Measurements from ENCODE around the gene CHRDL1.
"Not testable (repeated sequence)": the region's sequence is repeated elsewhere in the genome, so short reads cannot be mapped to it uniquely, and the experiment has no call there.

Gene CHRDL1

DNA sequence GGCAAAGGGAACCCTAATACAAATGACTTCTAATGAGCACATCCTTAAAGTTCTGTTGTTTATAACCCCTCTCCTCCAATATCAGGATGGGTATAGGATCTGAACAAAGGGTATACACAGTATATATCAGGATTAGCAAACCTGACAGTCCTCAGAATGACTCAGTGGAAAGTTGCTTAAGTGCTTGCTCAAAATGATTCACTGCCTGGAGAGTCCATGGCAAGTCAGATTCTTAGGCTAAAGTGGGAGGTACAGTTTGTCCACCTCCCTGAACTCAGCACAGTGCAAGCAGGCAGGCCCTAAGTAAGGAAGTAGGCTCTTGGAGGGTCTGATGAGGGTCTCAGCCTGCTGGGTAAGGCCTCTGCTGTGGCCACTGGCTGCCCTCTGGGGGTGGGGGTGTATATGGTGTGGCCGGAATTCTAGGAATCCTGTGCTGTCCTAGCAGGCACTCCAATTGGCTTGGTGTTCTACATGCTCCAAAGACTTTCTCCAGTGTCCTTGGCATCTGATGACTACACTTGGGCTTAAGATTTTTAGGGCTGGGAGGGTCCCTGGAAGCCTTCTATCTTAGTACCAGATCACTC lies 54.3 kb downstream of the CHRDL1 start:
- DNase-seq: no peak

DNA sequence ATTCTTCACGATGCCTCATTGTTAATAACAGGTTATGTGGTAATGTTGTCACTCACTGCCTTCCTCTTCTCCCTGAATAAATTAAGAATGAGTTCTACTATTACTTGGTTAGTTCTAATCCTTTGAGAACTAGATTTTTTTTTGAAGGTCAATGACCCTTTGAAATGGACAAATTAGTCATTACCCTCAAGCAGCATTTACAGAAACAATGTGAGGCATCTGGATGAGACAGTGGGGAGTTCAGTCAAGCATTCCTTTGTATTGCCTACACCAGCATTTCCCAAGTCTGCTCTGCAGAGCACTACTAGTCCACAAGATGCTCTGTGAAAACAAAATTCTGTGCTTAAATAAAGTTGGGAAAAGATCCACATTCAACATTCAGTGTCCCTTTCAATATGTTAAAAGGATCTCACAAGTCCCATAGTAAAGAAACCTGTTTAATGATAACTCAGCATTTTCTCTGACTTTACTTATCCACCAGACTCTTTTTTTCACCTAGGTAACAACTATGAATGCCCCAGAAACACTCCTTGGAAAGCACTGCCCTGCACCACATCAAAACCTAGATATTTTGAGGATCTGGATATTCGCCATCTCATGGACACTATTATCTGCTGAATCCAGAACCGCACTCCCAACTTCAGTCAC lies 60.6 kb downstream of the CHRDL1 start:
- DNase-seq: no peak

DNA sequence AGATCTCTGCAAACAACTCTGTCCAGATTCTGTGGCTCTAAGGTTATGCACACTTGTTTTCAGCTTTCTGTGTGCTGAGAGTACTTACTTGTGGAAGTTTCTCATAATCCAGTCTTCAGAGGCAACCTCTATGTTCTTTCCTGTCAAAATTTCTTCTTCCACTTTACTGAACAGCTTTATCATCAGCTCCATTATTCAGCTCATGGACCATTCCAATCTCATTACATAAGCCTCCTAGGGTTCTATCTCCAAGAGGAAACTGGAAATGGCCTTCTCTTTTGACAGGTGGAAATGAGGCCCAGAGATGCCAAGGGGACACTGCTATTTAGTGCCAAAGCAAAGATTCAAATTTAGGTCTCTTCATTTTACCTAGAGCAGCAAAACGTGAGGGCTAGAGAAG lies 61.3 kb downstream of the CHRDL1 start:
- no peak for DNase-seq

DNA sequence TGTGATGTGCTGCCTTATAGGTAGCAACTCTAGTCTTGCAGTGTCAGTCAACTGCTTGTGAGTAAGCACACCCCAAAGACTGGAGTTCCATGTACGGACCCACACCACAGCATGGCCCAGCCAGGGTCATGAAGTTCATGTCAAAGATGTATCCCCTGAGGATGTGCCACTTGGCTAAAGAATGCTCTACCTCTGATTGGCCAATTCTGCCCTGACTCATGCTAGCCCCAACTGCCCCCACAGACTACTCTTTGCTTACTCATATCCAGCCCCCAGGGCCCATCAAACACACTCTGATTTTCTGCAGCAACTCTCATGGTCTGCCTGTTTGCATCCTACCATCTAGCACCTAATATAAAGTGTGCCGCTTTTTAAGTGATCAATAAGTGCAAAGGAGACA lies 62.5 kb downstream of the CHRDL1 start:
- no peak for DNase-seq

DNA sequence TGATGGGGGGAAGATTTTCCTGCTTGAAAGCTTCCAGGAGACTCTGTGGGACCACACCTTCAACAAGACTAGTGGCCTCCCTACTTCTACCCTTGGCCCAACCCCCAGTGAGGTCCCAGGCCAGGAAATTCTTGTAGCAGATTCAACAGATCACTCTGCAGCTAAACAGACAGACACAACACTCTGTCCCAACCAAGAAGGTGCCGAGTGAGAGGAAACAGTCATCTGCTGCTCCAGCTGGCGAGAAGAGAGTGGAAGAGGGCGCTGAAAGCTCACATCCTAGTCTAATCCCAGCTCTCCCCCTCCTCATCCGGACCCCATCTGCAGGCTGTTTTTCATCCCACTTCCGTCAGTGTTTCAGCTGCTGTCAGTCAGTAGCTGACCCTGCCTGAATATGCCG lies 63.4 kb downstream of the CHRDL1 start:
- DNase-seq: no peak

DNA sequence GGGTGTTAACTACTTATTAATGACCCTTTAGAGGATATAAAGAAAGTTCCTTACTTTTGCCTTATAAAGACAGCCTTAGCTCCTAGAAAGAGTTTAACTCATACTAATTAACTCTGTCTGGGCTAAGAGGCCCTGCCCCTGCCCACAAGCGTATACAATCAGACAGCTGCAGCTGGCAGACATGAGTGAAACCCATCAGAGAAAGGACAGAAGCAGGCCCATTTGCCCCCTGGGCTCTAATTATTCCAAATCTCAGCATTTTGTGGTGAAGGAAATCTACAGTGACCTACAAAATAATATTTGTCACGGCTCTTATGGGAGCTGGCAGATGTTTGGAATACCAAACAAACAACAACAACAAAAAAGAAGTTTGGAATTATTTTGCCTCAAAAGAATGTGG lies 71.8 kb downstream of the CHRDL1 start:
- no peak for DNase-seq

DNA sequence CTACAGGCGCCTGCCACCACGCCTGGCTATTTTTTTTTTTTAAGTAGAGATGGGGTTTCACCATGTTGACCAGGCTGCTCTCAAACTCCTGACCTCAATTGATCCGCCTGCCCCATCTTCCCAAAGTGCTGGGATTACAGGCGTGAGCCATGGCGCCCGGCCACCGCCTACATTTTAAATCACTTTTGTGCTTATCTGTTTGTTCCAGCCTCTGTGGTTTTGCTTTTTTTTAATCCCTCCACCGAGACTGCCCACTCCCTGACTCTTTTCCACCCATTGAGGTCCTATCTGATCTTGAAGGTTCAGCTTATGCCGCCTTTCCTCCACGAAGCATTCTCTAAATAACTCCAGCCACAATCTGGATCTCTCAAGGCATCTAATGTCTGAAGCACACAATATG lies 73.5 kb downstream of the CHRDL1 start:
- no peak for DNase-seq

DNA sequence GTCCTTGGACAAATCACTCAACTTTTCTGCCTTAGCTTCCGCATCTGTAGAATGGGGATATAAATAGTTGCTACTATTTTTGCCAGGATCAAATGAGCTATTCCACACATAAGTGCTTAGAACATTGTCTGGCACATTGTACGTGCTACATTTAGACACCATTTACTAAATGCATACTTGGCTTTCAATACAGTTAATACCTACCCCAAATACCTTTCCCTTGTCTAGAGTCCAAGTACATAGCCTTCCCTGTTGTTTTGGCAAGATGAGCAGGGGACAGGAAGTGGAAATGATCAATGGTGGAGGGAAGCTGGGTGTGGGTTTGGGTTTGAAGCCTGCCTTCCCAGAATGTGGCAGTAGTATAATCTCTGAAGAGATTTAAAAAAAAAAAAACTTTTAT lies 82.0 kb downstream of the CHRDL1 start:
- DNase-seq: no peak

DNA sequence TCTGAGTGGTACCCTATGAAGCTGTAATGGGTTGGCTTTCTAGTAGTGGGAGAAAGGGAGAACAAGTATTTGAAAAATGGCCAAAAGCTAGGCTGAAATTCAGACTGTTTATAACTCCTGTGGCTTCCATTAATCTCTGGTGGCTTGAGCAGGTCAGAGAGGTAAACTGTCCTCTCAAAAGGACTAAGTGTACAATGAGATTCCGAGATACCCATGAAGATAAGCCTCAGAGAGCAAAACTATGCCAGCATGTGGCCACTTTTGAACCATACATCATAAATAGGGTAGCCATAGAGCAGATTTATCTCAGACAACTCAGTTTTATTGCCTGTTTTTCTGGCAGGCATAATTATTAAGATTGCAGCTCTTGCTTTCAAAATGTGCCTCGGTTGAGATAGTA lies 89.2 kb downstream of the CHRDL1 start:
- DNase-seq: no peak

DNA sequence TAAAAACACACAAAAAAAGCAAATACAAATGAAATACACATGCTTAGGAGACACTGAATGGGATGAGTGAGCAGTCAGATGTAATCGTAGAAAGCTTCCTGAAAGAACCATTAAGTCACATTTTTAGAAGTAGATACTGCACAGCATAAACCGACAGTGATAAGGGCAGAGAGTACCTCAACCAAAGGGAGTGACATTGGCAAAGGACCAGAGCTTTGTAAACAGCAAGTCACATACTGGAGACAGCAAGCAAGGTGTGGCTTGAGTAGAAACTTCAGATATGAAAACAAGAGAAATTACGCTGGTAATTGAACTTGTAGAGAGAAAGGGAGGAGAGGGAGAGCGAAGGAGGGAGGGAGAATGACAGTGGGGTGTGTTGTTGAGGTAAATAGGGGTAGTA lies 92.0 kb downstream of the CHRDL1 start:
- no peak for DNase-seq

DNA sequence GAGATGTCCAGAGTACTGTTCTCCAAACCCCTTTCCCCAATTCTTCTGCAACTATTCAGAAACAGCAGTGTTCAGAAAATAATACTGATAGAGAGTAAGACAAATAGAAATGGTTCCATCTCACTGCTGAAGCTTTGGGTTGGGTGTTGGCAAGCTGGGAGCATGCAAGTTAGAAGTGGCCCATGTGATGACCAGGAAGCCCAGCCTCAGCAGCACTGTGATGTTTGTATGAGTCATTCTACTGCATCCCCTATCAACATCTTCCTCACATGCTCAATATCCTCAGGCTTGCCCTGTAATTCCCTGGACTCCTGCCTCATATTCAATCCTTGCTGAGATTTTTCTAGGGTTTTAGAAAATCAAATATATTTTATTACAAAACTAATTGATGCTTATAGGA lies 96.5 kb downstream of the CHRDL1 start:
- DNase-seq: no peak

DNA sequence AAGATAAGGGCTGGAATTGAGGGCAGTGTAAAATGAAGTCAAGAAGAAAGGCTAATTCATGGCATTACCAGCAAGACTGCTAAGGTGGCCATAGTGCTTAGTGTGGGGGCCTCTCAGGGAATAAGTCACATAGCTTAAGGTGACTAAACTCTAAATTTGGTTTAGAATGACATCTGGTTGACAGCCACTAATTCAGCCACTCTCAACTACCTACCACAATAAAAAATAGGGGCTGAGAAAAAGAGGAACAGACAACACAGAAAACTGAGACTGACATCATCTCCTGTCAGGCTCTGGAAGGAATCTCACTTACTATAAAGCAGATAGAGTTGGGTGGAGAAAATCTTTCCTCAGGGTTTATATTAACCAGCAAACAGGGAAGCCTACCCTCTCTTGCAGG lies 96.9 kb downstream of the CHRDL1 start:
- no peak for DNase-seq

DNA sequence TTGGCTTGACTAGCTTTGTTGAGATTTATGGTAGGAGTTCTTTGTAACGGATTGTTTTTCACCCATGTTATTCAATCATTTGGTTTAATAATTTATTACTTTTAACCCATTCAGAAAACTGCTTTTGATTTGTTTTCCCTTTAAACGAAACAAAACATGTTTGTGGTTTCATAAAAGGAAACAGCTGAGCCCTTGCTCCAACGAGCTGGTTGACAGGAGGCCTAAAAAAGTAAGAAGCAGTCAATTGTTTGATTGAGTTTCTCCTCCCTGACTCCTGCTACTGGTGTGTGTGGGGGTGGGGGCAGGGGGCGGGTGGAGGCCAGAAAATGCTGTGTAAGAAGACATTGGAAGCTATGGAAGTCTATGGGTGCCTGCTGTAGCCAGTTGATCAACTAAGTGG lies 102.8 kb downstream of the CHRDL1 start:
- no peak for DNase-seq

DNA sequence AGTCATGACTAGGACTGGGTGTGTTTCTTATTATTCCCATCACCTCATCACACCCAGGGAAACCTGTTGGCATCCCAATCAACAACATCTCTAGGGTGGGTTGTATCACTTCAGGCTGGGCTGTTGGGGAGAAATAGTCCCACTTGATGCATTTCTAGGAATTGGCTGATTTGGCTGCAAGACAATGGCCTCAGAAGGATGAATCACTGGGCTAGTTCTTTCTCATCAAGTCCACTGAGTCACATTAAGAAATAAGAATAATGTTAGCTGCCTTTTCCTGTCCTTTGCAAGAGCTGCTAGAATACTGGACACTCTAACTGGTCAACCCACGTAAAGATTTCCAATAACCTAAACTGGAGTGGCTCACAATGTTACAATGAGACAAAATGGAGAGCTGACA lies 104.2 kb downstream of the CHRDL1 start:
- DNase-seq: no peak

DNA sequence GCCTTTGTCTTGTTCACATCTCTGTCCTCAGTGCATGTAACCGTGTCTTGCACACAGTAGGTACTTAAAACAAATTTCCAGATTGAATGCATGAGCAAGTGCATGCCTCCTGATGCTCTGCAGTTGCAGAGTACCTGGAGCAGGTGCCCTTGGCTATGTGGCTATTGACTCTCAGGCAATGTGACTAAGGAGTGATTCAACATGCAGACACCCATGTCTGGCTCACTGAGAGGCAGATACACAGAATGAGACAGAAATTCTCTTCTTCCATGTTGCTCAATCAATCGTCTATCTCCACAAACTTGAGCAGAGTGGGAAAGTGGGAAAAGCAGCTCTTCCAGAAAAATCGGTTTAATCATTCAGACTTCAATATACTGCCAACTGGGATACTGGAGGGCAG lies 111.0 kb downstream of the CHRDL1 start:
- DNase-seq: no peak

DNA sequence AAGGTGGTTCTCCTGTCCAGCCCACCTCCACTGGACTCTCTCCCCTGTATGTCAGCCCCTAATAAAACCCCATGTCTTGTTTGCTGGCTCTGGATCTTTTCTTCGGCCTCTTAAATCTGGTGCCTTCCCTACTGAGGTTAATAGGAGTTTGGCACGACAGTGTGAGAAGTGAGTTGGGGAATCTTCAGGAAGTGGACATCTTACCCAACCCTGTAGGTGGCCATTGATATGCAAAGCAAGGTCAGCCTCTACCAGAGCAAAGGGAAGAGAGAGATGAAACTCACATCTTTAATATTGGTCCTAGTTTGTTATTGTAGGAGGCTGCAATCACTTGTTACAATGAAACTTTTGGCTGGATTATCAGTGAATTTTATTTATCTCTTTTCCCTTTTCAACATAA lies 111.7 kb downstream of the CHRDL1 start:
- no peak for DNase-seq

DNA sequence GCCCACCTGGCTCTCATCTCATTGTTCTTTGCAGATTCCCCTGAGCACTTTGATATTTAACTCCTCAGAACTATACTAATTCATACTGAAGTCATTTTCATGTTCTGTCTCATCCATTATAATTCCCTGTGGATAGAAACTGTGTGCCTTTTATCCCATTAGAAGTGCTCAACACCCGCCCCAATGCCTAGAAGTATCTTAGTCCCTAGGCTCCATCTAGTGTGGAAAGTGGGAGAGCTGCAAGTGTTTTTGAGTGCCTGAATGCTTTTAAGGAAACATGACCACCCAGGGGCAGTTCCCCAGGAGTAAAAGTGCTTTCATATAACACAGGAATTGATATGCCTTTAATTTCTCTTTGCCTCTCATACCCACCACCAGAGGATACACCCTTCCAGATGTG lies 117.0 kb downstream of the CHRDL1 start:
- no peak for DNase-seq

DNA sequence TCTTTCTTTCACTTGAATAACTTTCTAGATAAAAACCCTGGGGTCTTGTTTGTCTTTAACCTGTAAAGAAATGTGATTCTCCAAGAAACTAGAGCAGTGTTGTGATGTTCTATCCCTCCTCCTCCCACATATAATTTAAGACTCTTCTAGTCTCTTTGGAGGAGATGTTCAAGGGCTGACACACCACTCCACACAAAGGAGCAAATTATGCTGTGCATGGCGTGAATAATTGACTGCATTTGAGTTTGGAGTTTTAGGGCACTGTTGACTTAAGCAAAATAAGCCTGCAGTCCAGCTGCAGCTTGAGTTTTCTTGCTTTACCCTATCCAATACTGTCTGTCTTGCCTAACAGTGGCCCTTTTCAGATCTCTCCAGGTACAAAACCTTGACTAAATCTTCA lies 119.7 kb downstream of the CHRDL1 start:
- DNase-seq: no peak

DNA sequence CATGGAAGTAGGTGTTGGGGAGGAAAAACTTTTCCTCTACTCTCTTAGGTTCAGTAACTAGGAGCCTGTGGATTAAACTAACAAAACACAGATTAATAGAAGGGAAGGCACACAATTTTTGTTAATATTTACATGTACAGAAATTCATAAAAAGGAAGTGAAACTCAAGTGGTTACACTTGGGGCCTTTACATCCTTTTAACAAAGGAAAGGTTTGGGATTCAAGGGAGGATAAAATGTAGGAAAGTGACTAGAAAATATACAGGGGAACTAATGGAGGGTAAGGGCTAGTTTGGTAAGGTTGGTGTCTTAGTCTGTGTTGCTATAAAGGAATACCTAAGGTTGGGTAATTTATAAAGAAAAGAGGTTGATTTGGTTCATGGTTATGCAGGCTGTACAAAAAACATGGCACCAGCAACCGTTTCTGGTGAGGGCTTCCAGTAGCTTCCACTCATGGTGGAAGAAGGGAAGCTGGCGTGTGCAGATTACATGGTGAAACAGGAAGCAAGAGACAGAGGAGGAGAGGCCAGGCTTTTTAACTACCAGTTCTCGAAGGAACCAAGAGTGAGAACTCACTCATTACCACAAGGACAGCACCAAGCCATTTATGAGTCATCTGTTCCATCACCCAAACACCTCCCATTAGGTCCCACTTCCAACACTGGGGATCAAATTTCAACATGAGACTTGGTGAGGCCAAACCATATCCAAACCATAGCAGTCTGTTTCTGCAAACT lies 124.4 kb downstream of the CHRDL1 start:
- no peak for DNase-seq

DNA sequence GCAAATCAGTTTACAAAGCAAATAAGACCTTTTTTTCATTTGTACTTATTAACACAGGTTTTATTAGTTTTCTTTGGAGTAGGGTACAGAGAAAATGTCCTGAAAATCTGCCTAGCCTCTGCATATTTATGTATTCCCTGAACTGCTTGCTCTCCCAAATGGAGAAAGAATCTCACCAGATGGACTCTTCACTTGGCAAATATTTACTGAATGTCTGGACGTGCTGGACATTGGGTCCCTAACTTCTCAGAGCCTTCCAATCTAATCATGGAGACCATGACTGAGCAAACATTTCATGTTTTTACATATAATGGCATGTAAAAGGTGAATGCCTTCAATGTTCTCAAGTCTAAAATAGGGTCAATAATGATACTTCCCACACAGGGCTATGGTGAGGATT lies 126.0 kb downstream of the CHRDL1 start:
- no peak for DNase-seq

DNA sequence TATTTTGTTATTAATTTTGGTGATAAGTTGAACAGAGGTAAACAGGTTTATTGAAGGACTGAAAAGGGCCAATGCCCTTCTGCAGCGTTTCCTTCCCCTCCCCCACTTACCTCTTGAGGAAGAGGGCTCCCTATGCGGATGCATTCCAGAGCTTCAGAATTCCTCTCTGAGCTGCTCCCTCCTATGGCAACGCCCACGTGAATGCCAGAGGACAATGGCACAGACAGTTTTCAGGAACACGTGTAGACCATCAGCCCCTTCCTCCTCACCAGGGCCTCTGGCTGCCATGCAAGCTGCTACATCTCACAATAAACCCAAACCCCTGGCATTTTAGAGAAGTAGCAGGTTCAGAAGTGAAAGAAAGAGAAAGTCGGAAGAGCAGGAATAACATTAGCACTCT lies 127.9 kb downstream of the CHRDL1 start:
- no peak for DNase-seq

DNA sequence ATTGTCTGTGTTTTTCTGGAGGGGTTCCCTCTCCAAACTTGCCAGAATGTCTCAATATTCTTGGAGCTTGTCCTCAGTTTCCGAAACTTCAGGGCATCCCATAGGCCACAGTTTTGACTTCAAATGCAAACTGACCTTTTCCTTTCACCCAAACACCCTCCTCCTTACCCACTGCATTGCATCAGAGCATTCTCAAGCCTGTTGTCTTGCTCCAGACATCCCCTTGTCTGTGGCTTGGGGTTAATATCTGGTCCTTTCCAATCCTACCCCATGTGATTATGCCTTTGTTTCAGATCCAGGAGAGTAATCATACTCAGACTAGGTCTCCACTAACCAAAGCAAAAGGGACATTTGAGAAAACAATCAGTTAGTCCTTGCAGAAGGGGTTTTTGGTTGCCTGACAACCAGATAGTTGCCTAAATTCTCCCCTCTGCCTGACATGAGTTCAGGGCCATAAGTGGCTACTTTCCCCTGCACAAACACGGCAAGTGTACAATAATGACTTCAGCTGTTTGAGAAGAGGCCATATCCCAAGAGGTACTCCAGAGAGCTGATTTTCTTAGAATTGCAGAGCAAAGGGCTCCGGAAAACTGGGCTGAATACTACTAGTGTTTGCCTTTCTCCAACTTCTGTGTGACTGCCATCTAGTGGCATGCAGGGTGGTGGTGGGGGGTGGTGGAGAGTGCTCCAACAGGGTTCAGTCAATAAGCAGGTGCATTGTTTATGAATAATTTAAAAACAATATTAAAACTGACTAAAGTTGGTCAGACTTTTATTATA lies 130.2 kb downstream of the CHRDL1 start:
- DNase-seq: no peak

DNA sequence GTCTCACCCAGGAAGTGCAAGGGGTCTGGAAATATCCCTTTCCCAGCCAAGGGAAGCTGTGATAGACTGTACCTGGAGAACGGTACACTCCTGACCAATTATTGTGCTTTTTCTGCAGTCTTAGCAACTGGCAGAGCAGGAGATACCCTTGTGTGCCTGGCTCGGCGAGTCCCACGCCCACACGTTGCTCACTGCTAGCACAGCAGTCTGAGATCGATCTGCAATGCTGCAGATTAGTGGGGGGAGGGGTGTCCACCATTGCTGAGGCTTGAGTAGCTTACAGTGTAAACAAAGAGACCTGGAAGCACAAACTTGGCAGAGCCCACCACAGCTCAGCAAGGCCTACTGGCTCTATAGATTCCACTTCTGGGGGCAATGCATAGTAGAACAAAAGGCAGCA lies 138.5 kb downstream of the CHRDL1 start:
- DNase-seq: no peak

DNA sequence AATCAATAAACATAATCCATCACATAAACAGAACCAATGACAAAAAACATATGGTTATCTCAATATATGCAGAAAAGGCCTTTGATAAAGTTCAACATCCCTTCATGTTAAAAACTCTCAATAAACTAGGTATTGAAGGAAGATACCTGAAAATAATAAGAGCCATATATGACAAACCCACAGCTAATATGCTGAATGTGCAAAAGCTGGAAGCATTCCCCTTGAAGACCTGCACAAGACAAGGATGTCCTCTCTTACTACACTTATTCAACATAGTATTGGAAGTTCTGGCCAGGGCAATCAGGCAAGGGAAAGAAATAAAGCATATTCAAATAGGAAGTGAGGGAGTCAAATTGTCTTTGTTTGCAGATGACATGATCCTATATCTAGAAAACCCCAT lies 141.3 kb downstream of the CHRDL1 start:
- DNase-seq: not testable (repeated sequence)
